SK-N-SH treated with all-trans-retinoic acid at 6 μM for 48 hours (cell line): Measurements from ENCODE around the gene PNO1.

Experiments
- ATAC-seq: fragments of 200-7000 bp; cut with Tn5 transposase; 3 replicates; pipeline ENCODE4 v1.9.1; 2020; ENCODE audit warnings: mild to moderate bottlenecking, moderate library complexity
- ARNTL ChIP-seq: fragments of 450-650 bp; formaldehyde crosslinking; IDR thresholded peaks from 2 replicates; pipeline ENCODE4 v1.5.0; 2020; ENCODE audit warnings: low read depth, mild to moderate bottlenecking, moderate library complexity, borderline replicate concordance
- BACH2 ChIP-seq: fragments of 250-450 bp; sonication (Bioruptor Pico); IDR thresholded peaks from 2 replicates; pipeline ENCODE4 v1.9.0; 2021; ENCODE audit warnings: mild to moderate bottlenecking, borderline replicate concordance
- CREB5 ChIP-seq: fragments of 250-450 bp; sonication (Bioruptor Pico); IDR thresholded peaks from 2 replicates; pipeline ENCODE4 v1.5.1; 2020; ENCODE audit warnings: low read depth, mild to moderate bottlenecking, moderate library complexity
- CSDC2 ChIP-seq: fragments of 250-450 bp; sonication (Bioruptor Pico); IDR thresholded peaks from 2 replicates; pipeline ENCODE4 v1.5.0; 2020; ENCODE audit warnings: mild to moderate bottlenecking, moderate library complexity
- CSRNP3 ChIP-seq: fragments of 250-450 bp; sonication (Bioruptor Pico); IDR thresholded peaks from 2 replicates; pipeline ENCODE4 v1.5.1; 2021; ENCODE audit warnings: mild to moderate bottlenecking, moderate library complexity
- ESRRG ChIP-seq: fragments of 250-450 bp; sonication (Bioruptor Pico); IDR thresholded peaks from 2 replicates; pipeline ENCODE4 v1.6.1; 2021; ENCODE audit warnings: mild to moderate bottlenecking
- GLIS3 ChIP-seq: fragments of 250-450 bp; sonication (Bioruptor Pico); IDR thresholded peaks from 2 replicates; pipeline ENCODE4 v1.5.0; 2020; ENCODE audit warnings: mild to moderate bottlenecking, moderate library complexity
- ISL1 ChIP-seq: fragments of 250-450 bp; sonication (Bioruptor Pico); IDR thresholded peaks from 2 replicates; pipeline ENCODE4 v2.1.2; 2022; ENCODE audit warnings: mild to moderate bottlenecking, moderate library complexity
- OSR1 ChIP-seq: fragments of 250-450 bp; sonication (Bioruptor Pico); IDR thresholded peaks from 2 replicates; pipeline ENCODE4 v1.8.0; 2022; ENCODE audit warnings: moderate library complexity, mild to moderate bottlenecking, inconsistent platforms
- PATZ1 ChIP-seq: fragments of 250-450 bp; sonication (Bioruptor Pico); IDR thresholded peaks from 2 replicates; pipeline ENCODE4 v1.8.0; 2020; ENCODE audit warnings: mild to moderate bottlenecking, moderate library complexity, borderline replicate concordance
- PPARA ChIP-seq: fragments of 250-450 bp; sonication (Bioruptor Pico); IDR thresholded peaks from 2 replicates; pipeline ENCODE4 v1.5.0; 2020; ENCODE audit warnings: mild to moderate bottlenecking, borderline replicate concordance
- RARB ChIP-seq: fragments of 250-450 bp; sonication (Bioruptor Pico); IDR thresholded peaks from 2 replicates; pipeline ENCODE4 v1.8.0; 2021; ENCODE audit warnings: mild to moderate bottlenecking, moderate library complexity
- SNAI2 ChIP-seq: fragments of 250-450 bp; sonication (Bioruptor Pico); IDR thresholded peaks from 2 replicates; pipeline ENCODE4 v1.5.0; 2020; ENCODE audit warnings: mild to moderate bottlenecking, moderate library complexity
- TCF4 ChIP-seq: fragments of 250-450 bp; sonication (Bioruptor Pico); IDR thresholded peaks from 2 replicates; pipeline ENCODE4 v1.8.0; 2021; ENCODE audit warnings: mild to moderate bottlenecking, moderate library complexity, borderline replicate concordance
- TOX ChIP-seq: fragments of 250-450 bp; sonication (Bioruptor Pico); IDR thresholded peaks from 2 replicates; pipeline ENCODE4 v1.8.0; 2021; ENCODE audit warnings: mild to moderate bottlenecking, moderate library complexity, borderline replicate concordance
- TSHZ2 ChIP-seq: fragments of 250-450 bp; sonication (Bioruptor Pico); IDR thresholded peaks from 2 replicates; pipeline ENCODE4 v1.5.0; 2020; ENCODE audit warnings: mild to moderate bottlenecking, moderate library complexity
- ZC3H10 ChIP-seq: fragments of 250-450 bp; sonication (Bioruptor Pico); IDR thresholded peaks from 2 replicates; pipeline ENCODE4 v1.5.1; 2021; ENCODE audit warnings: mild to moderate bottlenecking, moderate library complexity
- ZFP3 ChIP-seq: fragments of 250-450 bp; sonication (Bioruptor Pico); IDR thresholded peaks from 2 replicates; pipeline ENCODE4 v1.5.0; 2020; ENCODE audit warnings: mild to moderate bottlenecking, moderate library complexity
- ZFP30 ChIP-seq: fragments of 450-650 bp; formaldehyde crosslinking; IDR thresholded peaks from 2 replicates; pipeline ENCODE4 v1.5.0; 2022; ENCODE audit warnings: mild to moderate bottlenecking, moderate library complexity
- ZNF565 ChIP-seq: fragments of 450-650 bp; formaldehyde crosslinking; conservative IDR thresholded peaks from 2 replicates; pipeline ENCODE4 v1.5.0; 2020; ENCODE audit warnings: low read depth, mild to moderate bottlenecking, moderate library complexity
- ZNF70 ChIP-seq: fragments of 450-650 bp; formaldehyde crosslinking; IDR thresholded peaks from 2 replicates; pipeline ENCODE4 v1.5.0; 2020; ENCODE audit warnings: mild to moderate bottlenecking, moderate library complexity
- ZNF8 ChIP-seq: fragments of 450-650 bp; formaldehyde crosslinking; IDR thresholded peaks from 2 replicates; pipeline ENCODE4 v1.5.0; 2020; ENCODE audit warnings: mild to moderate bottlenecking, moderate library complexity

Gene PNO1

GRCh38 chr2:68163641-68164040, 6.0 kb downstream of the PNO1 start:
- ATAC-seq = no peak

GRCh38 chr2:68167186-68167585, 9.5 kb downstream of the PNO1 start:
- ATAC-seq = no peak; the same call in 2 of the 3 replicates
- TF ChIP-seq CREB5 (CRISPR knock-in tag) = no peak
- no peak for TF ChIP-seq TCF4
- TF ChIP-seq ZNF565 = no peak
- no peak for TF ChIP-seq TSHZ2 (CRISPR knock-in tag)
- no peak for TF ChIP-seq ZC3H10 (CRISPR knock-in tag)
- no peak for TF ChIP-seq ISL1 (CRISPR knock-in tag)
- TF ChIP-seq ZNF8 (CRISPR knock-in tag) = no peak

More at GRCh38 chr2:68163641-68164040, 6.0 kb downstream of the PNO1 start:
- TF ChIP-seq ZC3H10 (CRISPR knock-in tag) (no peak), RARB (no peak), TOX (CRISPR knock-in tag) (no peak), OSR1 (CRISPR knock-in tag) (no peak), ZNF8 (CRISPR knock-in tag) (no peak), TSHZ2 (CRISPR knock-in tag) (no peak), BACH2 (CRISPR knock-in tag) (no peak), GLIS3 (no peak), ISL1 (CRISPR knock-in tag) (no peak), ZFP3 (CRISPR knock-in tag) (no peak), ARNTL (no peak), ZFP30 (CRISPR knock-in tag) (no peak), PATZ1 (CRISPR knock-in tag) (no peak), SNAI2 (no peak), CREB5 (CRISPR knock-in tag) (no peak), ZNF70 (no peak), PPARA (no peak), TCF4 (no peak), CSDC2 (CRISPR knock-in tag) (no peak), ESRRG (no peak)

GRCh38 chr2:68169308-68169707, 11.6 kb downstream of the PNO1 start:
- ATAC-seq = peak; percentile 35
- no peak for TF ChIP-seq BACH2 (CRISPR knock-in tag)
- TF ChIP-seq PATZ1 (CRISPR knock-in tag) = no peak
- TF ChIP-seq ZFP3 (CRISPR knock-in tag) = no peak
- no peak for TF ChIP-seq ZFP30 (CRISPR knock-in tag)
- TF ChIP-seq ZNF8 (CRISPR knock-in tag) = no peak
- no peak for TF ChIP-seq OSR1 (CRISPR knock-in tag)
- TF ChIP-seq SNAI2 = no peak
- TF ChIP-seq ZNF70 = no peak
- no peak for TF ChIP-seq RARB
- no peak for TF ChIP-seq CSRNP3 (CRISPR knock-in tag)
- no peak for TF ChIP-seq CSDC2 (CRISPR knock-in tag)
- TF ChIP-seq TOX (CRISPR knock-in tag) = no peak
- no peak for TF ChIP-seq CREB5 (CRISPR knock-in tag)
- TF ChIP-seq ARNTL = no peak
